ENCODE results near the gene GLI3. TPM values are rescaled to one million over a fixed set of nuclear protein-coding genes. Genes with fewer than 3 reads are reported as not detected.

Gene GLI3
- total and polyA plus RNA-seq, 2 of the 8 experiments (the other 6 are each of a cell fraction or from before 2014, with no cell fraction given), result 8.0 to 31.1 TPM

GRCh38 chr7:41972776-41973175 is 264.2 kb downstream of the GLI3 start:
- no peak overlapping the region for H3K56ac ChIP-seq (replicated peaks; ENCODE audit: insufficient read length, low read depth, low read length)
- CTCF ChIA-PET (ENCODE audit: partially characterized antibody), result interaction anchor here (2.0 kb wide), 1 partner anchor 44 kb away, joined by 4 read pairs; no protein-coding TSS in a partner anchor
- H3K14ac ChIP-seq (ENCODE audit: insufficient read length), result no peak overlapping the region
- no peak overlapping the region for H3K4me3 ChIP-seq (ENCODE audit: extremely low read depth in 1 of 4, insufficient read depth in 2 of 4, low read depth in 3 of 4, low read length in 4 of 4)
- no peak overlapping the region for H4K91ac ChIP-seq (replicated peaks; ENCODE audit: insufficient read length, low read length)
- H3K27ac ChIP-seq (ENCODE audit: low read depth, low read length), result no peak overlapping the region
- no peak overlapping the region for H3K4me2 ChIP-seq (ENCODE audit: insufficient read depth in 1 of 2, low read depth in 2 of 2, low read length in 2 of 2)
- DNase-seq (ENCODE audit: low read depth in 1 of 2, low spot score in 2 of 2) (no peak), FAIRE-seq (no peak)
- no peak overlapping the region for H2AK5ac ChIP-seq (ENCODE audit: low read depth, low read length)
- H3K36me3 ChIP-seq (ENCODE audit: control insufficient read depth in 2 of 4, insufficient read depth in 4 of 4, low read length in 3 of 4), result peaks cover 0 to 10% (median 3%) of the 10 kb centered on the region in 4 experiments; a peak in 5 of 8 replicates
- H2BK120ac ChIP-seq (replicated peaks; ENCODE audit: low read depth, low read length), result no peak overlapping the region
- 89% methylated on average over 4 of the region's 4 CpGs; no CpG with 5 or more reads in 1 of the 2 experiments for WGBS, 2 experiments (ENCODE audit: extremely low coverage in 1 of 2, insufficient coverage in 1 of 2, insufficient read length in 1 of 2, insufficient replicate concordance in 2 of 2, low coverage in 1 of 2, low lambda C conversion rate in 2 of 2, missing lambda C conversion rate in 1 of 2)
- peaks cover 0 to 2% of the 10 kb centered on the region in 2 experiments for H4K20me1 ChIP-seq (replicated peaks in 1 of 2; ENCODE audit: control insufficient read depth in 1 of 2, insufficient read depth in 2 of 2, low read length in 2 of 2)
- H3K79me1 ChIP-seq (ENCODE audit: low read depth, low read length), result no peaks in the 10 kb centered on the region
- no peak overlapping the region for H4K8ac ChIP-seq (ENCODE audit: extremely low read depth, insufficient read depth, low read length)
- POLR2A ChIA-PET (ENCODE audit: partially characterized antibody), result no interaction called here
- H3K9ac ChIP-seq (replicated peaks in 1 of 4; ENCODE audit: extremely low read depth in 1 of 4, low read depth in 3 of 4, low read length in 3 of 4), result no peak overlapping the region
- no peak overlapping the region for H2BK12ac ChIP-seq (ENCODE audit: low read depth, low read length)
- H2AFZ ChIP-seq (ENCODE audit: low read length), result no peak overlapping the region
- H3K27me3 ChIP-seq (replicated peaks in 1 of 4; ENCODE audit: control insufficient read depth in 3 of 4, extremely low read depth in 1 of 4, insufficient read depth in 3 of 4, low read length in 3 of 4), result no peaks in the 10 kb centered on the region
- H3K23ac ChIP-seq (ENCODE audit: insufficient read length), result no peak overlapping the region
- no peak overlapping the region for H2BK20ac ChIP-seq (ENCODE audit: low read length)
- H4K5ac ChIP-seq (ENCODE audit: insufficient read length, low read depth, low read length), result no peak overlapping the region
- peaks cover 0 to 8% (median 4%) of the 10 kb centered on the region in 4 experiments; a peak in 5 of 7 replicates for H3K4me1 ChIP-seq (replicated peaks in 1 of 4; ENCODE audit: control insufficient read depth in 3 of 4, insufficient read depth in 4 of 4, low read length in 3 of 4)
- no peak overlapping the region for H2BK15ac ChIP-seq (ENCODE audit: low read length)
- H3K23me2 ChIP-seq (ENCODE audit: low read depth, low read length), result no peaks in the 10 kb centered on the region
- H3K4ac ChIP-seq (replicated peaks; ENCODE audit: insufficient read length, low read depth, low read length), result no peak overlapping the region
- no peaks in the 10 kb centered on the region for H3K9me3 ChIP-seq (ENCODE audit: insufficient read depth in 2 of 2, low read depth in 1 of 2, low read length in 1 of 2)
- H3K79me2 ChIP-seq (ENCODE audit: control insufficient read depth in 1 of 2, insufficient read depth in 2 of 2, low read length in 2 of 2), result no peaks in the 10 kb centered on the region
- no peak overlapping the region for H3K18ac ChIP-seq (ENCODE audit: extremely low read depth, low read length)
- no peak overlapping the region for H2BK5ac ChIP-seq (ENCODE audit: low read depth, low read length)
- no peak for TF ChIP-seq CHD2 (IDR thresholded peaks at IDR 0.05; ENCODE audit: low read length)
- TF ChIP-seq TAF1 (IDR thresholded peaks at IDR 0.05; ENCODE audit: low read depth, low read length), result no peak
- TF ChIP-seq TEAD4 (IDR thresholded peaks at IDR 0.05; ENCODE audit: low read depth, low read length), result no peak
